ENCODE measurements around the gene TBC1D22B.

DNA sequence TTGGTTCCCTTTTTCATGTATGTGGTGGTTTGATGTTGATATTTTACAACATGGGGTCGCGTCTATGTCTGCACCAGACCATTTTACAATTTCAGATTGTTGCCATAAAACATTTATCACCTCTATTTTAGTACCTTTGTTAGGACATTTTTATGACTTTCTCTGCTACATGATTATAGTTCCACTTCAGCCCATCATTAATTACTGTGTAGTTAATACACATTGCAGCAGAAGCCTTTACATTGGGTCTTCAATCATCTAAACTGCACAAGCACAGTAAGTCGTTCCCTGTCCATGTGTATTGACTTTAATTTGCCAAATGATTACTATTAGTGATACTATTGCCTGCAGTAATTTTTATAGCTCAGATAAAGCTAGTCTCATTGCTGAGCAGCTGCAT lies 16.1 kb downstream of the TBC1D22B start:
- TF ChIP-seq EP300 (IDR thresholded peaks at IDR 0.05; ENCODE audit: low read length) (no peak), ZNF253 (CRISPR knock-in tag; conservative IDR thresholded peaks at IDR 0.05) (no peak), PCBP2 (IDR thresholded peaks at IDR 0.05; ENCODE audit: low read depth, low read length, poor library complexity, severe bottlenecking) (no peak), FOXP1 (CRISPR knock-in tag; IDR thresholded peaks at IDR 0.05) (no peak), IFI16 (CRISPR knock-in tag; IDR thresholded peaks at IDR 0.05) (no peak), GATA2 (CRISPR knock-in tag; IDR thresholded peaks at IDR 0.05) (no peak), NFE2 (IDR thresholded peaks at IDR 0.05; ENCODE audit: low read depth) (no peak), ADNP (tag; IDR thresholded peaks at IDR 0.05) (no peak)
- TF ChIP-seq, protein P1, sequence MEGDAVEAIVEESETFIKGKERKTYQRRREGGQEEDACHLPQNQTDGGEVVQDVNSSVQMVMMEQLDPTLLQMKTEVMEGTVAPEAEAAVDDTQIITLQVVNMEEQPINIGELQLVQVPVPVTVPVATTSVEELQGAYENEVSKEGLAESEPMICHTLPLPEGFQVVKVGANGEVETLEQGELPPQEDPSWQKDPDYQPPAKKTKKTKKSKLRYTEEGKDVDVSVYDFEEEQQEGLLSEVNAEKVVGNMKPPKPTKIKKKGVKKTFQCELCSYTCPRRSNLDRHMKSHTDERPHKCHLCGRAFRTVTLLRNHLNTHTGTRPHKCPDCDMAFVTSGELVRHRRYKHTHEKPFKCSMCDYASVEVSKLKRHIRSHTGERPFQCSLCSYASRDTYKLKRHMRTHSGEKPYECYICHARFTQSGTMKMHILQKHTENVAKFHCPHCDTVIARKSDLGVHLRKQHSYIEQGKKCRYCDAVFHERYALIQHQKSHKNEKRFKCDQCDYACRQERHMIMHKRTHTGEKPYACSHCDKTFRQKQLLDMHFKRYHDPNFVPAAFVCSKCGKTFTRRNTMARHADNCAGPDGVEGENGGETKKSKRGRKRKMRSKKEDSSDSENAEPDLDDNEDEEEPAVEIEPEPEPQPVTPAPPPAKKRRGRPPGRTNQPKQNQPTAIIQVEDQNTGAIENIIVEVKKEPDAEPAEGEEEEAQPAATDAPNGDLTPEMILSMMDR (IDR thresholded peaks at IDR 0.05 in 2 of 3, conservative IDR thresholded peaks at IDR 0.05 in 1 of 3; ENCODE audit: insufficient read depth in 2 of 3, low read depth in 1 of 3, low read length in 3 of 3) = no peak
- TF ChIP-seq, protein P2, sequence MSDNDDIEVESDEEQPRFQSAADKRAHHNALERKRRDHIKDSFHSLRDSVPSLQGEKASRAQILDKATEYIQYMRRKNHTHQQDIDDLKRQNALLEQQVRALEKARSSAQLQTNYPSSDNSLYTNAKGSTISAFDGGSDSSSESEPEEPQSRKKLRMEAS (CRISPR knock-in tag; IDR thresholded peaks at IDR 0.05) = no peak
